HG02943 (cell line): ENCODE data around the gene FAM114A1.
"Not testable (repeated sequence)": the region's sequence is repeated elsewhere in the genome, so short reads cannot be mapped to it uniquely, and the experiment has no call there.

ENCODE experiments used
- ATAC-seq: cut with Tn5 transposase; IDR thresholded peaks from one replicate; pipeline ENCODE4 v1.9.1; 2021; ENCODE audit warnings: mild to moderate bottlenecking, low read depth, moderate library complexity; ENCODE audit not compliant: unreplicated experiment

Gene FAM114A1

DNA sequence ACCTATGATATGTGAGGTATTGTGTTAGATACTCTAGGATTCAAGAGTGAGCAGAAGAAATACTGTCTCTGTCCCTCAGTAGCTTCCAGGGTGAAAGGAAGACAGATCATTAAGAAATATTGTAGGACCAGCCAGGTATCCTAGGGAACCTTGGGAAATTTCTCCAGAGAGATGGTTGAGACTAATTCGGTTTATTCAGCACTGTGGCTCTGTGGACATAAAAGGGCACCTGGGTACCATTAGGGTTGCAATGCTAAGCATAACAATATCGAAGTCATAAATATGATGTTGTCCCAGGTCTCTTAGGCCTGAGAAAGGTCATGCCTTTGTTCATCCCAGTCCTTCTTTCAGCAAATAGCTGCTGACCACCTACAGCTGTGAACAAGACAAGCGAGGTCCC, 61.0 kb downstream of the FAM114A1 start:
- no peak for ATAC-seq

- ATAC-seq: no peak
Observed at GRCh38 chr4:38928974-38929373, 61.4 kb downstream of the FAM114A1 start.

DNA sequence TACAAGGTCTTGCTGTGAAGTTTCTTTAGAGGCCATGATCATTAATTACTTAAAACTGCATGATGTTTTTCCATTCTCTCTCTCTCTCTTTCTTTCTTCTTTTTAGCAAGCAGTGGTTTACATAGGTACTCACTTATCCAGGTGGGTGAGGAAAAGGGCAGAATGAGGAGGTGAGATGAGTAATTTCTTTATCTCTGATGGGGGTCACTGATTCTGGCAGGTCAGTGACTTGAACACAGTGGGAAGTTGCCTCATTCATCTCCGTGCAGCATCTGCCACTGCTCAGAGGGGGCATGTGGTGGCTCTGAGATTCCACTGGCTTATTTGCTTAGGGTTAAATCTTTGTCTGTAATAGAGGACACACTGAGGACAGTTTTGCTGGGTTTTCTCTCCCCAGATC, 62.6 kb downstream of the FAM114A1 start:
- ATAC-seq: no peak

GRCh38 chr4:38930707-38931106, 63.1 kb downstream of the FAM114A1 start:
- no peak for ATAC-seq

DNA sequence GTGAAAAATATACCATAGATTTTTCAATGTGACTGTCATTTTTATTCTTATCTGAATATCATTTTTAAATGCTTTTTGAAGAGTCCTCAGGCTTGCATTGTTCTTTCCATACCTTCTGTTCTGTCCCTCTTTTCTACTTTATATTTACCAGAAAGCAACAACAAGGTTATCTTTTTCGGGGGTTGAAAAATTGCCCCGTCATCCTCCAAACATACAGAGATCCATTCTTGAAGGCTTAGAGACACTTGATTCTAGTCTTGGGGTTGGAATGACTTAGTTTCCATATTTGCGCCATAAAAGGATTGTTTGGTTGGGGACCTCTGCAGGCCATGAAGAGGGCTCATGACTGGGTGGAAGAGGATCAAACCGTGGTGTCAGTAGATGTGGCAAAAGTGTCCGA, 63.5 kb downstream of the FAM114A1 start:
- ATAC-seq: no peak

DNA sequence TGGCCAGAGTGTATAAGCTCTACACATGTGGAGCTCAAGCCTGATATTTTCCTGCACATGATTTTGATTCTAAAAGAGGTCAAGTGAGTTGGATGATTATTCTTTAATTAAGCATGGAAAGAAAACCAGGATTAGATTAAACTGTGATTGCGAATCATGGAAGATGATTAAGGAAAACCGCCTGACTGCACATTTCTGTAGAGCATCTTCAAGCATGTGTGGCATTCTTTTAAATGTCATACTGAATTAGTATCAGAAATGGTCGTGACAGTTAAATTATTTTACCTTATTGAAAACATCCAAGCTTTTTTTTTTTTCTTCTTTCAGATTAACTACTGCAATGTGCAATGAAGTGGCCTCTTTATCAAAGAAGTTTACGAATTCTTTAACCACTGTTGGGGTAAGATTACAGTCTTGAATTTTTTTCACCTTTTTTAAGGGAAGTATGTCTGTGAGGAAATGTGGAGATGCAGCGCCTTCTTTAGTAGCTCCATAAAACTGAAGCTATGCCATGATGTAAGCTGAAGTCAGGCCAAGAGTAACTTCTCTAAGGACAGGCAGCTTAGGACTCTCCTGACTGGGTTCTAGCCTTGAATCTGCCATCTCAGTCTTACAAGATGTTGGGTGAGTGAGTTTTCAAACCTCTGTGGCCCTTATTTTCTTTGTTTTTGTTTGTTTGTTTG, 67.9 kb downstream of the FAM114A1 start:
- no peak for ATAC-seq

GRCh38 chr4:38939165-38939564, 71.6 kb downstream of the FAM114A1 start:
- peak; percentile 86 for ATAC-seq

- ATAC-seq: no peak
Observed at GRCh38 chr4:38940476-38940875, 72.9 kb downstream of the FAM114A1 start.

DNA sequence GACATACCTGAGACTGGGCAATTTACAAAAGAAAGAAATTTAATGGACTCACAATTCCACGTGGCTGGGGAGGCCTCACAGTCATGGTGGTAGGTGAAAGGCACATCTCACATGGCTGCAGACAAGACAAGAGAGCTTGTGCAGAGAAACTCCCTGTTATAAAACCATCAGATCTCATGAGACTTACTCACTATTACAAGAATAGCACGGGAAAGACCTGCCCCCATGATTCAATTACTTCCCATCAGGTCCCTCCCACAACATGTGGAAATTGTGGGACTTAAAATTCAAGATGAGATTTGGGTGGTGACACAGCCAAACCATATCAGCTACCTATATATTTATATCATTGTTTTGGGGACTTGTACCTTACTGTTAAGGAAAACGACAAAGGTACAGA, 74.3 kb downstream of the FAM114A1 start:
- not testable (repeated sequence) for ATAC-seq

DNA sequence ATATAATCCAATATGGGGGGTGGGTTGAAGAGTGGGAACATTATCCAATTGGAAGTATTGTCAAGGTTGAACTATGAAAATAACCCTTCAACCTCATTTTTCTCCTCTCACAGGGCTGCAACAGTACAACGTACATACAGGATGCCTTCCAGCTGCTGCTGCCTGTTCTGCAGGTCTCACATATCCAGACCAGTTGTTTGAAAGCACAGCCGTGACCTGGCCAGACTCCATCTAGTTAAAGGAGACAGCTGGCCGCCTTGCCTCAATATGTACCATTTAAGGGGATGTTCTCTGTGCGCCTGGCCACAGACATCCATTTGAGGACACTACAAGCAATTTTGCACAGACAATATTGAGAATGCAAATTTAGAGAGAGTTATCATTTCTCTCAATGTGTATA, 75.7 kb downstream of the FAM114A1 start:
- no peak for ATAC-seq

GRCh38 chr4:38944440-38944839, 76.8 kb downstream of the FAM114A1 start:
- ATAC-seq: no peak

DNA sequence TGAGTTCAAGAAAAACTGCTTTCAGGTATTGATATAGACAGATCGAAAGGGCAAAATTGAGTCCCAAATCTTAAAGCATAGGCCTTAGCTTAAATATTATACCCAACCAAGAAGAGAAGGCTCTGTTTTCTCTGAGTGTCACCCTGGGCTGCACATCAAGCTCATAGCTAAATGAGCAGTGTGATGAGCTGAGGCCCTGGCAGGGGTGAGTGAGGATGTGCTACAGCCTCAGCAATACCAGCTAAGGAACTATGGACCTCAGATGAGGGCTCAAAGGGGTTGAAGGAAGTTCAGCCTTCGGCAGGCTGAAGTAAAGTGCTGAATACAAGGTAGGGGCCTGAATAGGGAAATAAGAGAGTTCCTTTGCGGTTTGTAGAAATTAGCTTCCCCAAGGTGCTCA, 79.3 kb downstream of the FAM114A1 start:
- no peak for ATAC-seq

DNA sequence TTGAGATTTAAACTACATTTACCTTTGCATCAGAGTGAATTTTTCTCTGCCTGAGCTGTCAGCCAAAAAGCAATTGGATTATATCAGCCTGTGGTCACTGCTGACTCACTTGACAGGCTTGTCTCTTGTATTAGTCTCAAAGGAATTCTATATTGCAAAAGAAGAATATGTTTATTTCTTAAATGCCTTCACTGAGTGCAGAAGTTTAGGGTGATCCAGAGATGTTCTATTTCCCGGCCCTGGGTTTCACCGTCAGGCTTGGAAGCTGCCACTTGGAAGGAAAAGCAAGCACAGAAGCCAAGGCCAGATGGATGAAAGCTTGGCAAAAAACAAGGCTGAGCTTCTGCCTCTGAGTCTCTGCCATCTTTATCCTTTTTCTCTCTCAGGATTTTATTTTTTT, 80.9 kb downstream of the FAM114A1 start:
- ATAC-seq: no peak

DNA sequence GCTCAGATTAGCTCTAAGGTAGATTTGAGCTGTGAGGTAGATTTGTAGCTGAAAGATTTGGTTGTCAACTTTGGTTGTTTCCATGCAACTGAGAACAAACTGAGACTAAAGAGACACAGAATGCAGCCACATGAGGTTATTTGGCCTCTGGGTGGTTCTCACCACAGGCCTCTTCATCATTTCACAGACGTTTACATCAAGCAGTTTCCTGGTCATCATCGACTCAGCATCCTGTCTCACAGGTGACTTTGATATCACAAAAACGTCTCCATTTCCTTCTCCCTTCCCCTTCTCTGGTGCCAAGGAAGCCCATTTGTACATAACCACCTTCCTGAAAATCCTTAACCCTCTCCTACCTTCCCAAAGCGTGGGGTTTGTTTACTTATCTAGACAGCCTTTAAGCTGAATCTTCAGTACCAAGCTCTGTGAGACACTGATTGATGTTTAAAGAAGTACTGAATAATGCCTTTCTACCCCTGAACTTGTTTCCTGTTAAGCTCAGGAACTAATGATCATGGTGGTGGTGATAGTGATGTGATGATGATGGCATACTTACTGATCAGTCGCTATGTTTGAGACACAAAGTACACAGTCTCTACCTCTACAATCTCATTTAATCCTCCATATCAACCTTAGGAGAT, 81.9 kb downstream of the FAM114A1 start:
- ATAC-seq: no peak

DNA sequence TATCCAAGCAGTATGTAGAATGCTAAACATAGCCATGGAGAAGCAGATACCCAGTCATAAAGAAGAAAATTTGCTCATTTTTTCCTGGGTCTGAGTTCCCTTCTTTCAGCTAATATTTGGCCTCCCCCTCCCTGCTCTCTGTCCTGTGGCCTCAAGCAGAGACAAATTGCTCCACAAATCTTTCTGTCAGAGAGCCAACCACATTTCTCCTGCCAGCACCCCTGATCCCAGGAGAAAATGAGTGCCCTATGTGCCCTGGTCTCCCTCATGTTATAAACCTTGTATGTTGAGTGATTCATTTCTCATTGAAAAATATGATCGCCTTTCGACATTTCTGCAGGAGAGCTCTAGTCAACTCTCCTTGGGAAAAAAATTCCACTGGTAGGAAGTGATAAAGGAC, 82.6 kb downstream of the FAM114A1 start:
- ATAC-seq: no peak

DNA sequence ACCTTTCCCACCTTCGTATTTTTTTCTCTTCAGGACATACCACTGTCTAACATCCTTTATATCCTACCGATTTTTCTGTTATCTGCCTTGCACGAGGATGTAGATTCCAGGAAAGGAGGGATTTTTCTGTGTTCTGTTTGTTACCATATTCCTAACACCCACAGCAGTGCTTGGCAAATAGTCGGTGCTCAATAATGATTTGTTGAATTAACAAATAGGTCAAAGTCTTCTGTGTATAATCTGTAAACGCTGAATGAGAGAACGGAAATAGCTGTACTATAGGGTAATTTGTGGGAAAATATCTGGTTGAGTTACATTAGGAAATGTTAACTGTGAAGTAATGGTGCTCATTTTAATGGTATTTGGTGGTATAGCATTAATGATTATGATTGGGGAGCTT, 83.1 kb downstream of the FAM114A1 start:
- no peak for ATAC-seq

GRCh38 chr4:38951598-38951997, 84.0 kb downstream of the FAM114A1 start:
- ATAC-seq: no peak

- ATAC-seq: no peak
Observed at GRCh38 chr4:38952017-38952416, 84.4 kb downstream of the FAM114A1 start.

DNA sequence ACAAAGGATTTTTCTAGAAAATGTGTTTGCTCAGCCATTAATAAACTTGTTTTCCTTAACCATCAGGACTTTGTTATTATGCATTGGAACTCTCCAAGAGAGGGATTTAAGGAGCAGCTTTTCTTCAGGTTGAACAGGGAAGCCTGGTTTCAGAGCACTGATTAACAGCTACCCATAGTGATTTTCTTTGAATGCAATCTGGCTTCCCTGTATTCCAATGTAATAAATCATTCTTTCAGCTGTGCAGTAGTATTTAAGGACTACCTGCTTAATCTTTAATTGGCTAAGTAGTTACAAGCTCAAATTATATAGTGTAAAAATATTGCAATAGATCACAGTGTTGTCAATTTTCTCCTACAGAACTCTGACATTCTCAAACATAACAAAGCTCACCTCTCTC, 87.1 kb downstream of the FAM114A1 start:
- ATAC-seq: no peak

GRCh38 chr4:38955957-38956356, 88.4 kb downstream of the FAM114A1 start:
- no peak for ATAC-seq

DNA sequence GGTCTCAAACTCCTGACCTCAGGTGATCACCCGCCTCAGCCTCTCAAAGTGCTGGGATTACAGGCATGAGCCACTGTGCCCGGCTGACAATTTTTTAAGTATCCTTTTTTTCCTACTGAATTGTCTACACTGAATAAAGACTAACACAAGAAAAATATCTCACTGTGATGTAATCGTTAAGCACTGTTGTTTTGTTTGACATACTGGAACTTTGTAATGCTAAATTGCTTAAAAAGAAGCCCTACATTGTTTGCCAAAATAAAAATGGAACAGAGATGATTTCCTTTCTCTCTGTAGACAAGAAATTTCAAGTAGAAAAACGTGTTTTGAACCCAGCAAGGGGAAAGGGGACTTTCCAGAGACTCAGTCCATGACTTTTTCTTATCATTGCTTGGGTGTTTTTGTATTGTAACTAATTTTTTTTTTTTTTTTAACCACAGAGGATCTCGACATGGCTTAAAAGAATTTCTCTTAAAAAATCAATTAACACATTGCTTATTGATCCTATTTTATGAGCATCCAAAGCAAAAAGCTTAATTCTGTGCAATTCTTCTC, 89.7 kb downstream of the FAM114A1 start:
- ATAC-seq: no peak

DNA sequence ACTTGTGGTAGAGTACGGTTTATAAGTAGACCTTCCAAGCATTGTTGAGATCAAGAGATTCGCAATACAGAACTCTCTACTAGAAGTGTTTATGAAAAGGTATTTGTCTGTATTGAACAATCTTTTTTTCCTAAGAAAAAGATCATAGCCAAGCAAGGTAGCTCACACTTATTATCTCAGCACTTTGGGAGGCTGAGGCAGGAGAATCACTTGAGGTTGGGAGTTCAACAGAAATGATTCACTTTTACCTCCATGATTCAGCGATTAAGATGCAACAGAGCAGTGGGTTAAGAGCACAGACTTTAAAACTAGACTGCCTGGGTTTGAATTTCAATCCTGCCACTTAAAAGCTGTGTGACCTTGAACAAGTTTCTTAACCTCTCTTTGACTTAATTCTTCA, 90.3 kb downstream of the FAM114A1 start:
- no peak for ATAC-seq
